A549 (cell line): Measurements from ENCODE around the gene ARHGDIG. TPM values are rescaled to one million over a fixed set of nuclear protein-coding genes. Genes with fewer than 3 reads are reported as not detected.
A peak's percentile ranks its signal among the peaks of the same experiment; 100 is the strongest.

Experiments used
- ATAC-seq, 2 experiments: fragments of 200-7000 bp in 1 of 2; fragments of >200 bp in 1 of 2; cut with Nextera tagmentation in 1 of 2; cut with Tn5 transposase in 1 of 2; 3 replicates each; pipeline versions ENCODE4 v1.8.0 to v1.9.1; 2018 to 2020; ENCODE audit warnings: mild to moderate bottlenecking in 1 of 2, moderate library complexity in 1 of 2
- CTCF ChIA-PET: fragments of 300-600 bp; sonication (Branson Sonifier 250); formaldehyde crosslinking; extraction: SDS; loops from one replicate; lab custom pipeline; 2021; ENCODE audit warnings: antibody characterized with exemption, inconsistent platforms; lab: Yijun Ruan, JAX
- POLR2A ChIA-PET: fragments of 350-600 bp; formaldehyde crosslinking; extraction: SDS; loops from one replicate; lab custom pipeline; 2021; ENCODE audit warnings: antibody characterized with exemption, inconsistent platforms; lab: Yijun Ruan, JAX
- DNase-seq, 2 experiments: peaks; one replicate each; pipeline versions ENCODE4 v3.0.0 to v3.0.0-alpha.2; 2011 to 2016; ENCODE audit warnings: low read depth in 1 of 2, low spot score in 1 of 2
- FAIRE-seq: peaks from 2 replicates; lab custom pipeline; 2011; peaks lifted over from hg19 to GRCh38; lab: Jason Lieb, UNC
- H3K27ac ChIP-seq, 2 experiments: fragments of >200 bp; sonication (Bioruptor Twin); formaldehyde crosslinking; 3 replicates each; pipeline ENCODE4 v1.5.1; 2016 to 2017
- H3K4me1 ChIP-seq: fragments of >200 bp; sonication (Bioruptor Twin); formaldehyde crosslinking; 3 replicates; pipeline ENCODE4 v1.6.1; 2016
- H3K4me2 ChIP-seq: fragments of >200 bp; sonication (Bioruptor Twin); formaldehyde crosslinking; 3 replicates; pipeline ENCODE4 v1.6.1; 2016
- H3K4me3 ChIP-seq: fragments of >200 bp; sonication (Bioruptor Twin); formaldehyde crosslinking; 3 replicates; pipeline ENCODE4 v1.5.1; 2016
- H3K9me3 ChIP-seq: fragments of >200 bp; sonication (Bioruptor Twin); formaldehyde crosslinking; 3 replicates; pipeline ENCODE4 v1.6.1; 2016
- CBX2 ChIP-seq: fragments of 200-600 bp; sonication (generic); IDR thresholded peaks from 2 replicates; pipeline ENCODE4 v1.6.1; 2016; ENCODE audit warnings: low read depth, mild to moderate bottlenecking, borderline replicate concordance
- CBX8 ChIP-seq: fragments of 200-600 bp; sonication (generic); IDR thresholded peaks from 2 replicates; pipeline ENCODE4 v1.6.1; 2016
- CEBPB ChIP-seq, 2 experiments: fragments of >200 bp in 1 of 2; sonication (Bioruptor Twin) in 1 of 2; formaldehyde crosslinking in 1 of 2; IDR thresholded peaks; 2 replicates each; pipeline ENCODE4 v1.6.1; 2012 to 2016
- FOSB ChIP-seq: fragments of 250-450 bp; sonication (Bioruptor Pico); IDR thresholded peaks from 2 replicates; pipeline ENCODE4 v1.5.0; 2020; ENCODE audit warnings: mild to moderate bottlenecking, moderate library complexity
- FOXS1 ChIP-seq: fragments of 250-450 bp; sonication (Bioruptor Pico); IDR thresholded peaks from 2 replicates; pipeline ENCODE4 v1.5.0; 2020; ENCODE audit warnings: mild to moderate bottlenecking, moderate library complexity
- GATA3 ChIP-seq: IDR thresholded peaks from 2 replicates; pipeline ENCODE4 v1.6.1; 2012; ENCODE audit warnings: borderline replicate concordance
- HEYL ChIP-seq: fragments of 250-450 bp; sonication (Bioruptor Pico); IDR thresholded peaks from 2 replicates; pipeline ENCODE4 v1.8.0; 2021; ENCODE audit warnings: mild to moderate bottlenecking, moderate library complexity
- JUN ChIP-seq, 2 experiments: fragments of >200 bp; sonication (Bioruptor Twin); formaldehyde crosslinking; IDR thresholded peaks; 2 replicates in 1 of 2; 3 replicates in 1 of 2; pipeline ENCODE4 v1.6.1; 2016 to 2017
- KDM1A ChIP-seq: fragments of 200-600 bp; sonication (generic); IDR thresholded peaks from 2 replicates; pipeline ENCODE4 v1.6.1; 2016; ENCODE audit warnings: low read depth, mild to moderate bottlenecking
- MAZ ChIP-seq: fragments of 150-350 bp; IDR thresholded peaks from 2 replicates; pipeline ENCODE4 v1.6.1; 2014; ENCODE audit warnings: antibody characterized with exemption, low read depth, low read length, borderline replicate concordance
- MYC ChIP-seq: IDR thresholded peaks from 2 replicates; pipeline ENCODE4 v1.6.1; 2012; ENCODE audit warnings: mild to moderate bottlenecking, inconsistent platforms, low read length, improper control_type of control experiment, borderline replicate concordance
- NPAS2 ChIP-seq: fragments of 250-450 bp; sonication (Bioruptor Pico); IDR thresholded peaks from 2 replicates; pipeline ENCODE4 v1.8.0; 2022; ENCODE audit warnings: mild to moderate bottlenecking, moderate library complexity, borderline replicate concordance
- POLR2AphosphoS2 ChIP-seq: conservative IDR thresholded peaks from 2 replicates; pipeline ENCODE4 v1.6.1; 2012; ENCODE audit warnings: low read length, improper control_type of control experiment, inconsistent platforms
- RAD21 ChIP-seq, 2 experiments: fragments of >200 bp in 1 of 2; sonication (Bioruptor Twin) in 1 of 2; formaldehyde crosslinking in 1 of 2; IDR thresholded peaks in 1 of 2; conservative IDR thresholded peaks in 1 of 2; 2 replicates in 1 of 2; 3 replicates in 1 of 2; pipeline ENCODE4 v1.6.1; 2012 to 2018; ENCODE audit warnings: inconsistent platforms in 1 of 2
- TP53 ChIP-seq: fragments of 250-450 bp; sonication (Bioruptor Pico); IDR thresholded peaks from 2 replicates; pipeline ENCODE4 v1.5.0; 2021; ENCODE audit warnings: mild to moderate bottlenecking, moderate library complexity
- ZC3H11A ChIP-seq: fragments of 450-650 bp; IDR thresholded peaks from 2 replicates; pipeline ENCODE4 v1.6.1; 2014; ENCODE audit warnings: antibody characterized with exemption, mild to moderate bottlenecking
- WGBS: methylation state at CpG from one replicate; pipeline ENCODE4 v1.1.6; 2017; ENCODE audit errors: missing lambda C conversion rate; 5-methylcytosine and 5-hydroxymethylcytosine counted together
- polyA plus RNA-seq, 4 experiments: library from polyadenylated mRNA; depleted of rRNA in 3 of 4; stranded (reverse); fragments of >200 nt; fragmentation: RNase III in 1 of 4; extraction: RNeasy Plus Mini Kit Qiagen cat#74134 plus additional on column Dnase treatment in 1 of 4; gene quantifications; 2 replicates in 3 of 4; 3 replicates in 1 of 4; pipeline ENCODE4 v1.2.3, GENCODE V29; 2011 to 2017
- TF ChIP-seq, protein P1 (sequence below): IDR thresholded peaks from 2 replicates; pipeline ENCODE4 v1.6.1; 2012
- TF ChIP-seq, protein P2 (sequence below): fragments of >200 bp; sonication (Bioruptor Twin); formaldehyde crosslinking; IDR thresholded peaks from 3 replicates; pipeline ENCODE4 v1.6.1; 2016
- TF ChIP-seq, protein P3 (sequence below): IDR thresholded peaks from 2 replicates; pipeline ENCODE4 v1.6.1; 2012; ENCODE audit warnings: low read depth, borderline replicate concordance
- TF ChIP-seq, protein P4 (sequence below): fragments of 450-650 bp; IDR thresholded peaks from 2 replicates; pipeline ENCODE4 v1.6.1; 2014; ENCODE audit warnings: antibody characterized with exemption

The ARHGDIG gene
- polyA plus RNA-seq, 2 of the 4 experiments (the other 2 are of a cell fraction): 1.1 to 1.9 TPM

DNA sequence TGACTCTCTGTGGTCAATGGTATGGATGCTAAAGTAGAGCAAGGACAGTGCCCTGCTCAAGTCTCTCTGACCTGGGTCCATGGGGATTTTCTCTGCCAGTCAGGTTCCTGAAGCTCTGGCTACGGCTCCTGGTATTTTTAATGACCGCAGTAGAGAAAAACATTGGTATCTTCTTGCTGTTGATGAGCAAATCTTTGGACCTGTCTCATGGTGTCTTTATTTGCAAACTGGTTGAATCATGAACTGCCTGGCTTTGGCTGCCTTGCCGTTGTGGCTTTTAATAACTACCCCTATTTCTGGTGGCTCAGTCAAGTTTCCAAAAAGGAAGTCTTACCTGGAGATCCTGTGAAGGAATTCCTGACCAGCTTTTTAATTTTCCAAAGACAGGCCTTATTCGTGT, 37.0 kb upstream of the ARHGDIG start:
- TF ChIP-seq KDM1A: no peak
- WGBS: 77% methylated on average over 4 of the region's 4 CpGs
- H3K27ac ChIP-seq: no peak overlapping the region
- DNase-seq: no peak
- no peaks in the 10 kb centered on the region for H3K9me3 ChIP-seq
- no peaks in the 10 kb centered on the region for H3K4me1 ChIP-seq
- H3K4me3 ChIP-seq: no peak overlapping the region
- ATAC-seq: no peak
- CTCF ChIA-PET: interaction anchor here (1.7 kb wide), 1 partner anchor 63 kb away, joined by 4 read pairs; the partner anchor contains the start of gene HBQ1
- POLR2A ChIA-PET: interaction anchor here (0.9 kb wide), 1 partner anchor 8 kb away, joined by 3 read pairs; no protein-coding TSS in a partner anchor
- H3K4me2 ChIP-seq: no peak overlapping the region
- FAIRE-seq: no peak

DNA sequence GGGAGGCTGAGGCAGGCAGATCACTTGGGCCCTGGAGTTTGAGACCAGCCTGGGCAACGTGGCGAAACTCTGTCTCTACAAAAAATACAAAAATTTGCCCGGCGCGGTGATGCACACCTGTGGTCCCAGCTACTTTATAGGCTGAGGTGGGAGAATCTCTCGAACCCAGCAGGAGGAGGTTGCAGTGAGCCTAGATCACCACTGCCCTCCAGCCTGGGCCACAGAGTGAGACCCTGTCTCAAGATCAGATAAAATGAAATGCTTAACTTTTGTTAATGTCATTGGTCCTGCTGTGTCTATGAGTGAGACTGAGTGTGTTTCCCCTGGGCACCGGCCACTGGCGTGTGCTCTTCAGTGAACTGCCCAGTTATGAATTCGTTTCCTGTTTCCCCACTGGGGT, 35.3 kb upstream of the ARHGDIG start:
- Histone ChIP-seq H3K27ac (no peak overlapping the region), H3K9me3 (no peaks in the 10 kb centered on the region), H3K4me3 (no peak overlapping the region), H3K4me1 (no peaks in the 10 kb centered on the region), H3K4me2 (no peak overlapping the region)
- DNase-seq: no peak
- TF ChIP-seq CBX8 (no peak), GATA3 (no peak), ZC3H11A (no peak), POLR2AphosphoS2 (no peak), CBX2 (no peak), MYC (no peak), RAD21 (conservative IDR thresholded peaks at IDR 0.05 in 1 of 2, IDR thresholded peaks at IDR 0.05 in 1 of 2) (no peak), JUN (IDR thresholded peaks at IDR 0.05) (no peak), KDM1A (no peak)
- TF ChIP-seq, protein P1, sequence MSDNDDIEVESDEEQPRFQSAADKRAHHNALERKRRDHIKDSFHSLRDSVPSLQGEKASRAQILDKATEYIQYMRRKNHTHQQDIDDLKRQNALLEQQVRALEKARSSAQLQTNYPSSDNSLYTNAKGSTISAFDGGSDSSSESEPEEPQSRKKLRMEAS: no peak
- TF ChIP-seq, protein P2, sequence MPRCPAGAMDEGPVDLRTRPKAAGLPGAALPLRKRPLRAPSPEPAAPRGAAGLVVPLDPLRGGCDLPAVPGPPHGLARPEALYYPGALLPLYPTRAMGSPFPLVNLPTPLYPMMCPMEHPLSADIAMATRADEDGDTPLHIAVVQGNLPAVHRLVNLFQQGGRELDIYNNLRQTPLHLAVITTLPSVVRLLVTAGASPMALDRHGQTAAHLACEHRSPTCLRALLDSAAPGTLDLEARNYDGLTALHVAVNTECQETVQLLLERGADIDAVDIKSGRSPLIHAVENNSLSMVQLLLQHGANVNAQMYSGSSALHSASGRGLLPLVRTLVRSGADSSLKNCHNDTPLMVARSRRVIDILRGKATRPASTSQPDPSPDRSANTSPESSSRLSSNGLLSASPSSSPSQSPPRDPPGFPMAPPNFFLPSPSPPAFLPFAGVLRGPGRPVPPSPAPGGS: no peak
- no peak for FAIRE-seq
- no peak for ATAC-seq
- 94% methylated on average over 8 of the region's 9 CpGs for WGBS
- POLR2A ChIA-PET: no interaction called here
- CTCF ChIA-PET: interaction anchor here (1.0 kb wide), 1 partner anchor 117 kb away, joined by 3 read pairs; no protein-coding TSS in a partner anchor

DNA sequence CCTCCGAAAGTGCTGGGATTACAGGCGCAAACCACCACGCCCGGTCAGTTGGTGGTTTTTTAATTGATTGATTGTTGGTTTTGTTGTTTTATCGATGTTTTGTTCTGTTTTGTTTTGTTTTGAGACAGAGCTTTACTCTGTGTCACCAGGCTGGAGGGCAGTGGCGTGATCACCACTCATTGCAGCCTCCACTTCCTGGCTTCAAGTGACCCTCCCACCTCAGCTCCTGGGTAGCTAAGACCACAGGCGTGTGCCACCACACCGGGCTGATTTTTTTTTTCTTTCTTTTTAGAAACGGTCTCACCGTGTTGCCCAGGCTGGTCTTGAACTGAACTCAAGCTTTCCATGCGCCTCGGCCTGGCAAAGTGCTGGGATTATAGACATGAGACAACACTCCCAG, 33.4 kb upstream of the ARHGDIG start:
- no peak for DNase-seq
- FAIRE-seq: no peak
- Histone ChIP-seq H3K4me2 (no peak overlapping the region), H3K4me3 (no peak overlapping the region), H3K9me3 (no peaks in the 10 kb centered on the region), H3K27ac (no peak overlapping the region), H3K4me1 (peaks cover 8% of the 10 kb centered on the region; the same call in 2 of the 3 replicates)
- WGBS: 96% methylated on average over 12 of the region's 12 CpGs
- ChIA-PET CTCF (no interaction called here), POLR2A (no interaction called here)
- TF ChIP-seq HEYL (CRISPR knock-in tag) (no peak), NPAS2 (CRISPR knock-in tag) (no peak), CBX8 (no peak), POLR2AphosphoS2 (no peak), MAZ (no peak), TP53 (CRISPR knock-in tag) (no peak)
- TF ChIP-seq, protein P3, sequence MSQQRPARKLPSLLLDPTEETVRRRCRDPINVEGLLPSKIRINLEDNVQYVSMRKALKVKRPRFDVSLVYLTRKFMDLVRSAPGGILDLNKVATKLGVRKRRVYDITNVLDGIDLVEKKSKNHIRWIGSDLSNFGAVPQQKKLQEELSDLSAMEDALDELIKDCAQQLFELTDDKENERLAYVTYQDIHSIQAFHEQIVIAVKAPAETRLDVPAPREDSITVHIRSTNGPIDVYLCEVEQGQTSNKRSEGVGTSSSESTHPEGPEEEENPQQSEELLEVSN: no peak
- TF ChIP-seq, protein P4, sequence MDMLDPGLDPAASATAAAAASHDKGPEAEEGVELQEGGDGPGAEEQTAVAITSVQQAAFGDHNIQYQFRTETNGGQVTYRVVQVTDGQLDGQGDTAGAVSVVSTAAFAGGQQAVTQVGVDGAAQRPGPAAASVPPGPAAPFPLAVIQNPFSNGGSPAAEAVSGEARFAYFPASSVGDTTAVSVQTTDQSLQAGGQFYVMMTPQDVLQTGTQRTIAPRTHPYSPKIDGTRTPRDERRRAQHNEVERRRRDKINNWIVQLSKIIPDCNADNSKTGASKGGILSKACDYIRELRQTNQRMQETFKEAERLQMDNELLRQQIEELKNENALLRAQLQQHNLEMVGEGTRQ: no peak
- ATAC-seq: no peak

DNA sequence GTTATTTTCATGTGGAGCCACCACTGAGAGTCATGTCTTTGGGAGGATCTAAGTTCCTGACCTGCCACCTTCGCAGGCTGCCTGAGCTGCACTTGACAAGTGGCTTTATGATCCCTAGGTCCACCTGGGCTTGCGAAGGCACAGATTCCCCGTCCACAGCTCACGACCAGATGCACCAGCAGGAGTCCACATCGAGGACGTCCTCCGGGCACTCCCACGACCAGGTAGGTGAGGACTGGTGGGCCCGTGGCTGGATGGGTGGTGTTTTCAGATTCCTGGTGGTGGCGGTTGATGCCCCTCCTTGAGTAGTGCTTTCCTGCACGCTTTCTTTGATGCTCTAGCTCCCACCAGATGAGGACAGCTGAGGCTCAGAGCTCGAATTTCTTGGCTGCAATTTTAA, 31.0 kb upstream of the ARHGDIG start:
- FAIRE-seq (no peak), DNase-seq (no peak), ATAC-seq (no peak)
- ChIA-PET CTCF (interaction anchor here (0.9 to 1.7 kb wide), 3 partner anchors 14 to 113 kb away, joined by 3 to 4 read pairs (median 3); partner anchors contain the start of gene HBQ1), POLR2A (no interaction called here)
- no peaks in the 10 kb centered on the region for H3K9me3 ChIP-seq
- WGBS: 84% methylated on average over 12 of the region's 12 CpGs
- no peak overlapping the region for H3K4me3 ChIP-seq
- no peak overlapping the region for H3K27ac ChIP-seq
- H3K4me1 ChIP-seq: peaks cover 8% of the 10 kb centered on the region; the same call in 2 of the 3 replicates
- TF ChIP-seq CEBPB (IDR thresholded peaks at IDR 0.05) (0 out of 4 replicates have a peak, but pooled peaks of 1 of the 2 experiments have one; percentile 13), ZC3H11A (no peak), FOXS1 (CRISPR knock-in tag) (no peak), FOSB (CRISPR knock-in tag) (no peak)
- H3K4me2 ChIP-seq: no peak overlapping the region
